CD14-positive monocyte (primary cell): ENCODE measurements around the gene RGS14. TPM values are rescaled to one million over a fixed set of nuclear protein-coding genes. Genes with fewer than 3 reads are reported as not detected.

Source experiments
- DNase-seq, 3 donors: peaks; one replicate each; pipeline ENCODE4 v3.0.0-alpha.2; 2011 to 2022
- H2AFZ ChIP-seq: 2 replicates; pipeline ENCODE4 v1.6.0; 2012; ENCODE audit warnings: mild to moderate bottlenecking, low read depth, low read length, inconsistent platforms; ENCODE audit not compliant: insufficient read depth, poor library complexity, severe bottlenecking
- H3K27ac ChIP-seq, 2 donors: 1 replicate in 1 of 2; 2 replicates in 1 of 2; pipeline ENCODE4 v1.5.1; 2012 to 2013; ENCODE audit warnings: low read length in 2 of 2, control low read depth in 1 of 2, inconsistent platforms in 1 of 2, low read depth in 1 of 2, mild to moderate bottlenecking in 1 of 2
- H3K27me3 ChIP-seq, 2 donors: one replicate each; pipeline versions ENCODE4 v1.6.0 to v1.6.1; 2011 to 2013; ENCODE audit warnings: low read length in 2 of 2; ENCODE audit not compliant: control insufficient read depth in 2 of 2, insufficient read depth in 2 of 2
- H3K36me3 ChIP-seq, 2 donors: replicated peaks in 1 of 2; 1 replicate in 1 of 2; 2 replicates in 1 of 2; pipeline versions ENCODE4 v1.5.1 to v1.6.1; 2012 to 2013; ENCODE audit warnings: low read length in 2 of 2, control low read depth in 1 of 2, inconsistent platforms in 1 of 2, mild to moderate bottlenecking in 1 of 2; ENCODE audit not compliant: insufficient read depth in 2 of 2, control insufficient read depth in 1 of 2
- H3K4me1 ChIP-seq, 2 donors: 1 replicate in 1 of 2; 2 replicates in 1 of 2; pipeline versions ENCODE4 v1.5.1 to v1.6.1; 2012 to 2013; ENCODE audit warnings: low read length in 2 of 2, control low read depth in 1 of 2, inconsistent platforms in 1 of 2, mild to moderate bottlenecking in 1 of 2, moderate library complexity in 1 of 2; ENCODE audit not compliant: insufficient read depth in 2 of 2, control insufficient read depth in 1 of 2
- H3K4me2 ChIP-seq: replicated peaks from 2 replicates; pipeline ENCODE3; 2012; ENCODE audit warnings: low read length, moderate library complexity, mild to moderate bottlenecking; ENCODE audit not compliant: poor library complexity, severe bottlenecking; ENCODE audit errors: extremely low read depth
- H3K4me3 ChIP-seq, 3 experiments: fragments of 200-600 bp in 1 of 3; sonication (generic) in 1 of 3; replicated peaks in 1 of 3; 1 replicate in 2 of 3; 2 replicates in 1 of 3; pipeline ENCODE4 v1.5.1; 2011 to 2013; ENCODE audit warnings: low read length in 3 of 3, mild to moderate bottlenecking in 3 of 3, control low read depth in 2 of 3, low read depth in 2 of 3, inconsistent platforms in 1 of 3, moderate library complexity in 1 of 3
- H3K79me2 ChIP-seq: 2 replicates; pipeline ENCODE4 v1.6.0; 2012; ENCODE audit warnings: mild to moderate bottlenecking, control low read depth, inconsistent platforms, low read length, moderate library complexity; ENCODE audit not compliant: insufficient read depth
- H3K9ac ChIP-seq: 2 replicates; pipeline ENCODE4 v1.6.0; 2017; ENCODE audit warnings: low read length, mild to moderate bottlenecking; ENCODE audit not compliant: insufficient read depth, poor library complexity, severe bottlenecking
- H3K9me3 ChIP-seq, 2 donors: replicated peaks in 1 of 2; 1 replicate in 1 of 2; 2 replicates in 1 of 2; pipeline versions ENCODE4 v1.5.1 to v1.6.1; 2012 to 2013; ENCODE audit warnings: low read length in 2 of 2, control low read depth in 1 of 2; ENCODE audit not compliant: control insufficient read depth in 1 of 2, insufficient read depth in 1 of 2
- H4K20me1 ChIP-seq: 2 replicates; pipeline ENCODE4 v1.6.0; 2012; ENCODE audit warnings: mild to moderate bottlenecking, low read length, control low read depth, moderate library complexity; ENCODE audit not compliant: insufficient read depth
- H3K27ac Mint-ChIP-seq, 7 donors: one replicate each; pipeline ENCODE4 v1.8.0; 2020; ENCODE audit warnings: mild to moderate bottlenecking in 7 of 7, mixed read lengths in 7 of 7, moderate library complexity in 6 of 7, inconsistent platforms in 2 of 7
- H3K27me3 Mint-ChIP-seq, 3 donors: one replicate each; pipeline ENCODE4 v1.8.0; 2021 to 2022; ENCODE audit warnings: low read depth in 3 of 3, mild to moderate bottlenecking in 3 of 3, mixed read lengths in 3 of 3, moderate library complexity in 3 of 3, inconsistent platforms in 1 of 3
- H3K36me3 Mint-ChIP-seq, 2 donors: one replicate each; pipeline ENCODE4 v1.8.0; 2020; ENCODE audit warnings: mixed read lengths in 2 of 2, inconsistent platforms in 1 of 2, mild to moderate bottlenecking in 1 of 2
- H3K4me1 Mint-ChIP-seq: one replicate; pipeline ENCODE4 v1.8.0; 2020; ENCODE audit warnings: mild to moderate bottlenecking, mixed read lengths
- H3K4me3 Mint-ChIP-seq, 2 donors: one replicate each; pipeline ENCODE4 v1.8.0; 2020; ENCODE audit warnings: mild to moderate bottlenecking in 2 of 2, mixed read lengths in 2 of 2, moderate library complexity in 1 of 2
- H3K9me3 Mint-ChIP-seq, 7 donors: one replicate each; pipeline ENCODE4 v1.8.0; 2020 to 2022; ENCODE audit warnings: mixed read lengths in 7 of 7, mild to moderate bottlenecking in 6 of 7, moderate library complexity in 6 of 7, inconsistent platforms in 2 of 7
- WGBS: methylation state at CpG from one replicate; pipeline ENCODE4 v1.1.5; 2013; ENCODE audit warnings: missing lambda C conversion rate; ENCODE audit not compliant: insufficient coverage; 5-methylcytosine and 5-hydroxymethylcytosine counted together
- intact Hi-C, 2 donors: fragments of 100-400 bp; cut with micrococcal nuclease; formaldehyde crosslinking; loops; one replicate each; pipeline versions ENCODE4 v1.15.0 to v1.15.1; 2023
- polyA plus RNA-seq, 3 donors: library from polyadenylated mRNA; depleted of rRNA in 1 of 3; unstranded in 2 of 3; stranded (reverse) in 1 of 3; fragments of 300-500 nt in 2 of 3; fragments of >200 nt in 1 of 3; fragmentation: Illumina TruSeq in 2 of 3; gene quantifications; 1 replicate in 2 of 3; 2 replicates in 1 of 3; pipeline ENCODE4 v1.2.3, GENCODE V29; 2012 to 2021
- TF ChIP-seq, protein P1 (sequence below): fragments of 200-600 bp; IDR thresholded peaks from one replicate; pipeline ENCODE4 v1.8.0; 2022; ENCODE audit warnings: antibody characterized with exemption, mild to moderate bottlenecking

RGS14 gene
- polyA plus RNA-seq, 3 donors = 35.4 to 186 (median 43.5) TPM

GRCh38 chr5:177371120-177372033 lies 13.7 kb downstream of the RGS14 start:
- Histone ChIP-seq H3K4me2 (peak overlapping the region; percentile 16), H3K4me3 (peak overlapping the region in 1 of 3 experiments; percentile 5), H3K9me3 (no peaks in the 10 kb centered on the region), H2AFZ (no peak overlapping the region), H3K27me3 (no peaks in the 10 kb centered on the region), H3K4me1 (peaks cover 24 to 39% of the 10 kb centered on the region in 2 donors), H3K79me2 (peaks cover 1% of the 10 kb centered on the region), H3K36me3 (peaks cover 69 to 74% of the 10 kb centered on the region in 2 donors), H3K9ac (no peak overlapping the region), H4K20me1 (peaks cover 75% of the 10 kb centered on the region), H3K27ac (peak overlapping the region; percentile 12 to 45)
- TF ChIP-seq, protein P1, sequence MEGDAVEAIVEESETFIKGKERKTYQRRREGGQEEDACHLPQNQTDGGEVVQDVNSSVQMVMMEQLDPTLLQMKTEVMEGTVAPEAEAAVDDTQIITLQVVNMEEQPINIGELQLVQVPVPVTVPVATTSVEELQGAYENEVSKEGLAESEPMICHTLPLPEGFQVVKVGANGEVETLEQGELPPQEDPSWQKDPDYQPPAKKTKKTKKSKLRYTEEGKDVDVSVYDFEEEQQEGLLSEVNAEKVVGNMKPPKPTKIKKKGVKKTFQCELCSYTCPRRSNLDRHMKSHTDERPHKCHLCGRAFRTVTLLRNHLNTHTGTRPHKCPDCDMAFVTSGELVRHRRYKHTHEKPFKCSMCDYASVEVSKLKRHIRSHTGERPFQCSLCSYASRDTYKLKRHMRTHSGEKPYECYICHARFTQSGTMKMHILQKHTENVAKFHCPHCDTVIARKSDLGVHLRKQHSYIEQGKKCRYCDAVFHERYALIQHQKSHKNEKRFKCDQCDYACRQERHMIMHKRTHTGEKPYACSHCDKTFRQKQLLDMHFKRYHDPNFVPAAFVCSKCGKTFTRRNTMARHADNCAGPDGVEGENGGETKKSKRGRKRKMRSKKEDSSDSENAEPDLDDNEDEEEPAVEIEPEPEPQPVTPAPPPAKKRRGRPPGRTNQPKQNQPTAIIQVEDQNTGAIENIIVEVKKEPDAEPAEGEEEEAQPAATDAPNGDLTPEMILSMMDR = peak; percentile 1
- H3K27me3 Mint-ChIP-seq = peaks cover 0 to 10% (median 3%) of the 10 kb centered on the region in 3 donors
- peaks cover 47% of the 10 kb centered on the region for H3K4me1 Mint-ChIP-seq
- intact Hi-C loops = loop anchor here in 1 of 2 donors (10.0 kb wide), 1 partner anchor 693 kb away; no protein-coding TSS in a partner anchor
- no peak overlapping the region for H3K4me3 Mint-ChIP-seq
- H3K9me3 Mint-ChIP-seq = peaks cover 0 to 3% (median 0%) of the 10 kb centered on the region in 7 donors
- DNase-seq = no peak
- H3K36me3 Mint-ChIP-seq = peaks cover 60 to 81% of the 10 kb centered on the region in 2 donors
- H3K27ac Mint-ChIP-seq = peak overlapping the region in 4 of 7 donors; percentile 10 to 66 (median 42)
- WGBS = 56% methylated on average over 18 of the region's 26 CpGs

DNA sequence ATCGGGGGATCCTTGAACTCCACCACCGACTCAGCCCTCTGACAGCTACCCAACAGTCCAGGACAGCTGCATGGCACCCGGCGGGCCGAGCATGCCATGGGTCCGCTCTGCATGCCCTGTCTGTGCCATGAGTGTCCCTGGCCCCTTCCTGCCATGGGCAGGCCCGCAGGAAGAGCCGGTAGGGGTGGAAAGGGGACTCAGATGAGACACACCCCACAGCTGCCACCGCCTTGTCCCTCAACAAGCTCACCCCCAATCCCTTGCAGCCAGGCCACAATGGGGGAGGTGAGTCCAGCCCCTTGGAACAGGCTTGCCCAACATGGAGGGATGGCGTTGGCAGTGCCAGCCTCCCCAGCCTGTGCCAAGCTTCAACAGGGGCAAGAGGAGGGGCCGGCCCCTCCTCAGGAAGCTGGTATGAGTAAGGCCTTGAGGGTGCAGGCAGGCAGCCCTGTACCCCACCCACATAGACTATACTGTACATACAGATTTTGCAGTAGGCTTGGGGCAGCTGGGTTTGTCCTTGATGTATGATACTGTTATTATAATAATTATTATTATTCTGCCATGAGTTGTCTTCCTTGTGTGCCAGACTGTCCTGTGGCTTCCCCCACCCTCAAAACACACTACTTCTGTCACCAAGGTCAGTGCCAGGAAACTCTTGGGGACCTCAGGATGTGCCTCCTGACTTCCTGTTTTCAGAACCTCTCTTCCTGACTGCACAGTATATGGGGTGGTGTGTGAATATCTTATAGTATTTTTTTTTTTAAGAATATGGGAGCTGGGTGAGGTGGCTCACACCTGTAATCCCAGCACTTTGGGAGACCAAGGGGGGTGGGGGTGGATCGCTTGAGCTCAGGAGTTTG lies 14.5 kb downstream of the RGS14 start:
- no peaks in the 10 kb centered on the region for H3K27me3 ChIP-seq
- intact Hi-C loops = loop anchor here in 1 of 2 donors (10.0 kb wide), 1 partner anchor 693 kb away; no protein-coding TSS in a partner anchor
- peak overlapping the region; percentile 15 for H3K9ac ChIP-seq
- no peaks in the 10 kb centered on the region for H3K9me3 ChIP-seq
- H3K4me1 Mint-ChIP-seq = peaks cover 45% of the 10 kb centered on the region
- peak overlapping the region in 6 of 7 donors; percentile 15 to 67 (median 41) for H3K27ac Mint-ChIP-seq
- peaks cover 62 to 65% of the 10 kb centered on the region in 2 donors for H3K36me3 ChIP-seq
- peaks cover 24 to 39% of the 10 kb centered on the region in 2 donors for H3K4me1 ChIP-seq
- H3K9me3 Mint-ChIP-seq = peaks cover 0 to 5% (median 0%) of the 10 kb centered on the region in 7 donors
- H2AFZ ChIP-seq = no peak overlapping the region
- peaks cover 66% of the 10 kb centered on the region for H4K20me1 ChIP-seq
- peak overlapping the region; percentile 12 to 45 for H3K27ac ChIP-seq
- H3K4me3 Mint-ChIP-seq = peak overlapping the region in 1 of 2 donors; percentile 59
- peak overlapping the region; percentile 16 for H3K4me2 ChIP-seq
- peaks cover 53 to 72% of the 10 kb centered on the region in 2 donors for H3K36me3 Mint-ChIP-seq
- DNase-seq = peak in 1 of 3 donors; percentile 40
- peaks cover 0 to 10% (median 6%) of the 10 kb centered on the region in 3 donors for H3K27me3 Mint-ChIP-seq
- H3K4me3 ChIP-seq = peak overlapping the region in 1 of 3 experiments; percentile 5
- WGBS = 90% methylated on average over 2 of the region's 12 CpGs
- TF ChIP-seq, protein P1 = no peak
- no peaks in the 10 kb centered on the region for H3K79me2 ChIP-seq
